ENCODE measurements around the gene CDC73. TPM values are rescaled to one million over a fixed set of nuclear protein-coding genes. Genes with fewer than 3 reads are reported as not detected.

CDC73 gene
- total and polyA plus RNA-seq, 2 of the 13 experiments (the other 11 are each of a cell fraction or from before 2014, with no cell fraction given), result 20.2 to 26.3 TPM

DNA sequence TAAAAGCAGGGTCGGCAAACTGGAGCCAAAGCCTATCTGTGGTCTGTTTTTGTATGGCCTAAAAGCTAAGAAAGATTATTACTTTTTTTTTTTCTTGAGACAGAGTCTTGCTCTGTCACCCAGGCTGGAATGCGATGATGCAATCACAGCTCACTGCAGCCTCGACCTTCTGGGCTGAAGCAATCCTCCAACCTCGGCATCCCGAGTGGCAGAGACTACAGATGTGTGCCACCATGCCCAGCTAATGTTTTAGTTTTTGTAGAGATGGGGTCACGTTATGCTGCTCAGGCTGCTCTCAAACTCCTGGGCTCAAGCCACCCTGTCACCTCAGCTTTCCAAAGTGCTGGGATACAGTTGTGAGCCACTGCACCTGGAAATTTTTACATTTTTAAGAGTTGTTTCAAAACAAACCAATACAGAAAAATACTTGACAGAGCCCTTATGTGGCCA, 10.2 kb upstream of the CDC73 start (continued):
- TF ChIP-seq, protein P1, sequence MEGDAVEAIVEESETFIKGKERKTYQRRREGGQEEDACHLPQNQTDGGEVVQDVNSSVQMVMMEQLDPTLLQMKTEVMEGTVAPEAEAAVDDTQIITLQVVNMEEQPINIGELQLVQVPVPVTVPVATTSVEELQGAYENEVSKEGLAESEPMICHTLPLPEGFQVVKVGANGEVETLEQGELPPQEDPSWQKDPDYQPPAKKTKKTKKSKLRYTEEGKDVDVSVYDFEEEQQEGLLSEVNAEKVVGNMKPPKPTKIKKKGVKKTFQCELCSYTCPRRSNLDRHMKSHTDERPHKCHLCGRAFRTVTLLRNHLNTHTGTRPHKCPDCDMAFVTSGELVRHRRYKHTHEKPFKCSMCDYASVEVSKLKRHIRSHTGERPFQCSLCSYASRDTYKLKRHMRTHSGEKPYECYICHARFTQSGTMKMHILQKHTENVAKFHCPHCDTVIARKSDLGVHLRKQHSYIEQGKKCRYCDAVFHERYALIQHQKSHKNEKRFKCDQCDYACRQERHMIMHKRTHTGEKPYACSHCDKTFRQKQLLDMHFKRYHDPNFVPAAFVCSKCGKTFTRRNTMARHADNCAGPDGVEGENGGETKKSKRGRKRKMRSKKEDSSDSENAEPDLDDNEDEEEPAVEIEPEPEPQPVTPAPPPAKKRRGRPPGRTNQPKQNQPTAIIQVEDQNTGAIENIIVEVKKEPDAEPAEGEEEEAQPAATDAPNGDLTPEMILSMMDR (CRISPR knock-in tag; IDR thresholded peaks at IDR 0.05), result no peak
- TF ChIP-seq RELA (CRISPR knock-in tag; IDR thresholded peaks at IDR 0.05) (no peak), CBX5 (CRISPR knock-in tag; IDR thresholded peaks at IDR 0.05; ENCODE audit: borderline replicate concordance) (0 out of 2 replicates have a peak, but pooled peaks have one; percentile 23), ZNF510 (CRISPR knock-in tag; IDR thresholded peaks at IDR 0.05; ENCODE audit: low read depth) (no peak), KDM3A (CRISPR knock-in tag; IDR thresholded peaks at IDR 0.05; ENCODE audit: low read depth) (0 out of 2 replicates have a peak, but pooled peaks have one; percentile 21), ZNF713 (CRISPR knock-in tag; IDR thresholded peaks at IDR 0.05) (no peak), ZNF629 (CRISPR knock-in tag; conservative IDR thresholded peaks at IDR 0.05) (peak; percentile 53; the same call in 1 of the 2 replicates), NFE2L2 (IDR thresholded peaks at IDR 0.05; ENCODE audit: low read length) (no peak), TBP (CRISPR knock-in tag; IDR thresholded peaks at IDR 0.05) (no peak), CBX1 (IDR thresholded peaks at IDR 0.05; ENCODE audit: low read depth) (no peak), RARG (CRISPR knock-in tag; IDR thresholded peaks at IDR 0.05; ENCODE audit: low read depth) (no peak), EP300 (IDR thresholded peaks at IDR 0.05; ENCODE audit: low read depth in 2 of 2, low read length in 2 of 2) (peak in 1 of 2 experiments; percentile 64; a peak in 3 of 4 replicates), EP300 (CRISPR knock-in tag; IDR thresholded peaks at IDR 0.05; ENCODE audit: borderline replicate concordance) (0 out of 2 replicates have a peak, but pooled peaks have one; percentile 52)
- TF ChIP-seq, protein P2, sequence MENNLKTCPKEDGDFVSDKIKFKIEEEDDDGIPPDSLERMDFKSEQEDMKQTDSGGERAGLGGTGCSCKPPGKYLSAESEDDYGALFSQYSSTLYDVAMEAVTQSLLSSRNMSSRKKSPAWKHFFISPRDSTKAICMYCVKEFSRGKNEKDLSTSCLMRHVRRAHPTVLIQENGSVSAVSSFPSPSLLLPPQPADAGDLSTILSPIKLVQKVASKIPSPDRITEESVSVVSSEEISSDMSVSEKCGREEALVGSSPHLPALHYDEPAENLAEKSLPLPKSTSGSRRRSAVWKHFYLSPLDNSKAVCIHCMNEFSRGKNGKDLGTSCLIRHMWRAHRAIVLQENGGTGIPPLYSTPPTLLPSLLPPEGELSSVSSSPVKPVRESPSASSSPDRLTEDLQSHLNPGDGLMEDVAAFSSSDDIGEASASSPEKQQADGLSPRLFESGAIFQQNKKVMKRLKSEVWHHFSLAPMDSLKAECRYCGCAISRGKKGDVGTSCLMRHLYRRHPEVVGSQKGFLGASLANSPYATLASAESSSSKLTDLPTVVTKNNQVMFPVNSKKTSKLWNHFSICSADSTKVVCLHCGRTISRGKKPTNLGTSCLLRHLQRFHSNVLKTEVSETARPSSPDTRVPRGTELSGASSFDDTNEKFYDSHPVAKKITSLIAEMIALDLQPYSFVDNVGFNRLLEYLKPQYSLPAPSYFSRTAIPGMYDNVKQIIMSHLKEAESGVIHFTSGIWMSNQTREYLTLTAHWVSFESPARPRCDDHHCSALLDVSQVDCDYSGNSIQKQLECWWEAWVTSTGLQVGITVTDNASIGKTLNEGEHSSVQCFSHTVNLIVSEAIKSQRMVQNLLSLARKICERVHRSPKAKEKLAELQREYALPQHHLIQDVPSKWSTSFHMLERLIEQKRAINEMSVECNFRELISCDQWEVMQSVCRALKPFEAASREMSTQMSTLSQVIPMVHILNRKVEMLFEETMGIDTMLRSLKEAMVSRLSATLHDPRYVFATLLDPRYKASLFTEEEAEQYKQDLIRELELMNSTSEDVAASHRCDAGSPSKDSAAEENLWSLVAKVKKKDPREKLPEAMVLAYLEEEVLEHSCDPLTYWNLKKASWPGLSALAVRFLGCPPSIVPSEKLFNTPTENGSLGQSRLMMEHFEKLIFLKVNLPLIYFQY (CRISPR knock-in tag; IDR thresholded peaks at IDR 0.05; ENCODE audit: borderline replicate concordance), result no peak
- TF ChIP-seq, protein P3, sequence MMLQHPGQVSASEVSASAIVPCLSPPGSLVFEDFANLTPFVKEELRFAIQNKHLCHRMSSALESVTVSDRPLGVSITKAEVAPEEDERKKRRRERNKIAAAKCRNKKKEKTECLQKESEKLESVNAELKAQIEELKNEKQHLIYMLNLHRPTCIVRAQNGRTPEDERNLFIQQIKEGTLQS (CRISPR knock-in tag; IDR thresholded peaks at IDR 0.05), result peak; percentile 98
- TF ChIP-seq, protein P4, sequence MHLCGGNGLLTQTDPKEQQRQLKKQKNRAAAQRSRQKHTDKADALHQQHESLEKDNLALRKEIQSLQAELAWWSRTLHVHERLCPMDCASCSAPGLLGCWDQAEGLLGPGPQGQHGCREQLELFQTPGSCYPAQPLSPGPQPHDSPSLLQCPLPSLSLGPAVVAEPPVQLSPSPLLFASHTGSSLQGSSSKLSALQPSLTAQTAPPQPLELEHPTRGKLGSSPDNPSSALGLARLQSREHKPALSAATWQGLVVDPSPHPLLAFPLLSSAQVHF (CRISPR knock-in tag; IDR thresholded peaks at IDR 0.05), result no peak
- TF ChIP-seq, protein P5, sequence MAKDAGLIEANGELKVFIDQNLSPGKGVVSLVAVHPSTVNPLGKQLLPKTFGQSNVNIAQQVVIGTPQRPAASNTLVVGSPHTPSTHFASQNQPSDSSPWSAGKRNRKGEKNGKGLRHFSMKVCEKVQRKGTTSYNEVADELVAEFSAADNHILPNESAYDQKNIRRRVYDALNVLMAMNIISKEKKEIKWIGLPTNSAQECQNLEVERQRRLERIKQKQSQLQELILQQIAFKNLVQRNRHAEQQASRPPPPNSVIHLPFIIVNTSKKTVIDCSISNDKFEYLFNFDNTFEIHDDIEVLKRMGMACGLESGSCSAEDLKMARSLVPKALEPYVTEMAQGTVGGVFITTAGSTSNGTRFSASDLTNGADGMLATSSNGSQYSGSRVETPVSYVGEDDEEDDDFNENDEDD (CRISPR knock-in tag; IDR thresholded peaks at IDR 0.05; ENCODE audit: borderline replicate concordance), result no peak
- TF ChIP-seq, protein P6, sequence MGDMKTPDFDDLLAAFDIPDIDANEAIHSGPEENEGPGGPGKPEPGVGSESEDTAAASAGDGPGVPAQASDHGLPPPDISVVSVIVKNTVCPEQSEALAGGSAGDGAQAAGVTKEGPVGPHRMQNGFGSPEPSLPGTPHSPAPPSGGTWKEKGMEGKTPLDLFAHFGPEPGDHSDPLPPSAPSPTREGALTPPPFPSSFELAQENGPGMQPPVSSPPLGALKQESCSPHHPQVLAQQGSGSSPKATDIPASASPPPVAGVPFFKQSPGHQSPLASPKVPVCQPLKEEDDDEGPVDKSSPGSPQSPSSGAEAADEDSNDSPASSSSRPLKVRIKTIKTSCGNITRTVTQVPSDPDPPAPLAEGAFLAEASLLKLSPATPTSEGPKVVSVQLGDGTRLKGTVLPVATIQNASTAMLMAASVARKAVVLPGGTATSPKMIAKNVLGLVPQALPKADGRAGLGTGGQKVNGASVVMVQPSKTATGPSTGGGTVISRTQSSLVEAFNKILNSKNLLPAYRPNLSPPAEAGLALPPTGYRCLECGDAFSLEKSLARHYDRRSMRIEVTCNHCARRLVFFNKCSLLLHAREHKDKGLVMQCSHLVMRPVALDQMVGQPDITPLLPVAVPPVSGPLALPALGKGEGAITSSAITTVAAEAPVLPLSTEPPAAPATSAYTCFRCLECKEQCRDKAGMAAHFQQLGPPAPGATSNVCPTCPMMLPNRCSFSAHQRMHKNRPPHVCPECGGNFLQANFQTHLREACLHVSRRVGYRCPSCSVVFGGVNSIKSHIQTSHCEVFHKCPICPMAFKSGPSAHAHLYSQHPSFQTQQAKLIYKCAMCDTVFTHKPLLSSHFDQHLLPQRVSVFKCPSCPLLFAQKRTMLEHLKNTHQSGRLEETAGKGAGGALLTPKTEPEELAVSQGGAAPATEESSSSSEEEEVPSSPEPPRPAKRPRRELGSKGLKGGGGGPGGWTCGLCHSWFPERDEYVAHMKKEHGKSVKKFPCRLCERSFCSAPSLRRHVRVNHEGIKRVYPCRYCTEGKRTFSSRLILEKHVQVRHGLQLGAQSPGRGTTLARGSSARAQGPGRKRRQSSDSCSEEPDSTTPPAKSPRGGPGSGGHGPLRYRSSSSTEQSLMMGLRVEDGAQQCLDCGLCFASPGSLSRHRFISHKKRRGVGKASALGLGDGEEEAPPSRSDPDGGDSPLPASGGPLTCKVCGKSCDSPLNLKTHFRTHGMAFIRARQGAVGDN (CRISPR knock-in tag; IDR thresholded peaks at IDR 0.05), result no peak; the same call in 1 of the 2 replicates

Measured in HepG2 (cell line).